Measurements from ENCODE around the gene SPATA2L.

DNA sequence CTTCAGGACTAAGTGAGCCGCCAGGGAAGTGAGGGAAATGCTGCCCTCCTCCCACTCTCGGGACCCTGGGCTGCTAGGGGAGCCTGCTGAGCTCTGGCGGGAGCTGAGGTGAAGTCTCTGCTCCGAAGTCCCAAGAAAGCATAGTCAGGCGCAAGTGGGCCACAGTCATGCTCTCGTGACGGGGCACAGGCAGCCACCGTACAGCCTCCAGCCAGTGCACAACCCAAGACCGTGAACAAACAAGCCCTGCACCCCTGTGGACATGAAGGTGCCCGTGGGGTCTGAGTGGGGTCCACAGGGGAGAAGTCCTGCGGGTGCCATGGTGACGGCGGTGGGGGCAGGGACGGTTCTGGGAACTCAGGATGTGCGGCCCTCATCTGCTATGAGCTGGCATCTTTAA is 44.5 kb upstream of the SPATA2L start:
- TF ChIP-seq, protein P1, sequence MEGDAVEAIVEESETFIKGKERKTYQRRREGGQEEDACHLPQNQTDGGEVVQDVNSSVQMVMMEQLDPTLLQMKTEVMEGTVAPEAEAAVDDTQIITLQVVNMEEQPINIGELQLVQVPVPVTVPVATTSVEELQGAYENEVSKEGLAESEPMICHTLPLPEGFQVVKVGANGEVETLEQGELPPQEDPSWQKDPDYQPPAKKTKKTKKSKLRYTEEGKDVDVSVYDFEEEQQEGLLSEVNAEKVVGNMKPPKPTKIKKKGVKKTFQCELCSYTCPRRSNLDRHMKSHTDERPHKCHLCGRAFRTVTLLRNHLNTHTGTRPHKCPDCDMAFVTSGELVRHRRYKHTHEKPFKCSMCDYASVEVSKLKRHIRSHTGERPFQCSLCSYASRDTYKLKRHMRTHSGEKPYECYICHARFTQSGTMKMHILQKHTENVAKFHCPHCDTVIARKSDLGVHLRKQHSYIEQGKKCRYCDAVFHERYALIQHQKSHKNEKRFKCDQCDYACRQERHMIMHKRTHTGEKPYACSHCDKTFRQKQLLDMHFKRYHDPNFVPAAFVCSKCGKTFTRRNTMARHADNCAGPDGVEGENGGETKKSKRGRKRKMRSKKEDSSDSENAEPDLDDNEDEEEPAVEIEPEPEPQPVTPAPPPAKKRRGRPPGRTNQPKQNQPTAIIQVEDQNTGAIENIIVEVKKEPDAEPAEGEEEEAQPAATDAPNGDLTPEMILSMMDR (IDR thresholded peaks at IDR 0.05) = no peak
- no peak for TF ChIP-seq POLR2A (IDR thresholded peaks at IDR 0.05)

All from tibial nerve (tissue), 3 donors.